AML-193 (cell line): ENCODE data around the gene AKT1S1.

Experiments
- DNase-seq, 2 experiments: peaks; one replicate each; lab custom pipeline; 2025; lab: John Stamatoyannopoulos, UW

AKT1S1 gene

GRCh38 chr19:49854378-49855263 is 22.5 kb downstream of the AKT1S1 start:
- DNase-seq, result no peak

GRCh38 chr19:49853852-49854377 is 23.2 kb downstream of the AKT1S1 start:
- DNase-seq, result no peak

- DNase-seq, result no peak
Observed at GRCh38 chr19:49852631-49853126, 24.5 kb downstream of the AKT1S1 start.

- DNase-seq, result no peak
Observed at GRCh38 chr19:49851456-49852259, 25.5 kb downstream of the AKT1S1 start.

GRCh38 chr19:49850487-49851342 is 26.4 kb downstream of the AKT1S1 start, which contains the start of gene PTOV1:
Gene PTOV1, plus strand, starts transcription at chr19:49851159.
- peak; percentile 76 to 78 for DNase-seq

- no peak for DNase-seq
Observed at GRCh38 chr19:49850221-49850486, 27.0 kb downstream of the AKT1S1 start.

GRCh38 chr19:49849433-49850220 is 27.5 kb downstream of the AKT1S1 start:
- no peak for DNase-seq

- DNase-seq, result no peak
Observed at GRCh38 chr19:49848938-49849337, 28.2 kb downstream of the AKT1S1 start.

GRCh38 chr19:49847731-49848696 is 29.1 kb downstream of the AKT1S1 start:
- peak; percentile 42 to 71 for DNase-seq

- DNase-seq, result no peak
Observed at GRCh38 chr19:49846408-49846807, 30.7 kb downstream of the AKT1S1 start.

- DNase-seq, result no peak
Observed at GRCh38 chr19:49845414-49845813, 31.7 kb downstream of the AKT1S1 start.

GRCh38 chr19:49844138-49845095 is 32.7 kb downstream of the AKT1S1 start:
- DNase-seq, result no peak

GRCh38 chr19:49843265-49843664 is 33.9 kb downstream of the AKT1S1 start:
- DNase-seq, result no peak

GRCh38 chr19:49840736-49841249 is 36.4 kb downstream of the AKT1S1 start:
- no peak for DNase-seq

GRCh38 chr19:49840321-49840720 is 36.8 kb downstream of the AKT1S1 start:
- DNase-seq, result no peak

GRCh38 chr19:49839713-49840112 is 37.4 kb downstream of the AKT1S1 start:
- no peak for DNase-seq

GRCh38 chr19:49838885-49839588 is 38.1 kb downstream of the AKT1S1 start:
- DNase-seq, result no peak

- no peak for DNase-seq
Observed at GRCh38 chr19:49837425-49837824, 39.7 kb downstream of the AKT1S1 start.
